Stimulated activated CD8-positive, alpha-beta memory T cell treated with anti-CD3 and anti-CD28 coated beads, Interleukin-15, amount 100 ng/mL, for 1 hour (primary cell): ENCODE data around the gene NHLH2.

Source experiments
- DNase-seq: peaks from one replicate; pipeline ENCODE4 v3.0.0-alpha.2; 2020; ENCODE audit warnings: low read depth

The NHLH2 gene

DNA sequence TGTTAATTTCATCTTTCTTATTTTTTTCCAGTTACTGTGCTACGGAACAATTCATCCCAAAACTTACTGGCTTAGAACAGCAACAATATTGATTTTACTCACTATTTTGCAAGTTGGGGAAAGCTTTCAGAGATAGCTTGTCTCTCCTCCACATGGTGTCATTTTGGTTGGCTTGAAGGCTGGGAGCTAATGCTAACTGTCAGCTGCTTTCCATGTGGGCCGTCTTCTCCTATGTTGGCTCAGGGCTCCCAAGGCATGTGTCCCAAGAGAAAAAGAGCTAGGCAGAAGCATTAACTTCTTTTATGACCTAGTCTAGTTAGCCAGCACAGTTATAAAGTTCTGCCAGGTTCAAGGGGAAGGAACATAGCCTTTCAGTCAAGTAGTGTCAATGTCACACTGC lies 38.5 kb downstream of the NHLH2 start:
- no peak for DNase-seq

DNA sequence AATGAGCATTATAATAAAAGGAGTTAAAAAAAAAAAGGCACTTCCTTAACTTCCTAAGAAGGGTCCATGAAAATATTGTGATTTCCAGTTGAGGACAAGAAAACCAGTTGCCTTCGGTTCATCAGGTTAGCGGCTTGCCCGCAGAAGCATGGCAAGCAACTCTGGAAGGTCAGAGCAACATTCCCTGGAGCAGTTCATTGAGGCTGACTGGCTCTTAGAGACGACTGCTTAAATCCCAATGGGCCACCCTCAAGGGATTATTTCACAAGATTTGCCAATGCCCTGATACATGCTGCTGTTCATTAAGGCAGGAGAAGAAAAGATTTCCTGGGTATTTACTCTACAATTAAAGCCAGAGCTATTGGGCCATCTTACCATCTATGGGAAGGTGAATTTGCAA lies 43.4 kb downstream of the NHLH2 start:
- DNase-seq, result no peak

DNA sequence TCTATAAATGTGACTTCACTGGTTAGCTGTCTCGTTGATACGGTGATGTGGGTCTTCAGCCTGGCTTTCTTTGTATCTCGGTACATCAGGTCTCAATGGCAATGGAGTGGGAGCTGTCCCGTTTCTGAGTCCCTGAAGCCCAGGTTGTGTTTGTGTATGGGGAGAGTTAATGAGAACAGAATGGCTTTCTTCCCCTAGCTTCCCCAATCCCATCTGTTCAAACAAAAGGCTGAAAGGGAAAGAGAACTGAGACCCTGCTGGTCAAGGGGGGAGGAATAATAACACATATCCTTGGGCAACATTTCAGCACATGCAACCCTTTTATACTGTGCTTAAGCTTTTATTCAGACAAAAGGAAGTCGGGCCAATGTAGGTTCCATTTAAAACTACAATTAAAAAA lies 44.0 kb downstream of the NHLH2 start:
- no peak for DNase-seq

DNA sequence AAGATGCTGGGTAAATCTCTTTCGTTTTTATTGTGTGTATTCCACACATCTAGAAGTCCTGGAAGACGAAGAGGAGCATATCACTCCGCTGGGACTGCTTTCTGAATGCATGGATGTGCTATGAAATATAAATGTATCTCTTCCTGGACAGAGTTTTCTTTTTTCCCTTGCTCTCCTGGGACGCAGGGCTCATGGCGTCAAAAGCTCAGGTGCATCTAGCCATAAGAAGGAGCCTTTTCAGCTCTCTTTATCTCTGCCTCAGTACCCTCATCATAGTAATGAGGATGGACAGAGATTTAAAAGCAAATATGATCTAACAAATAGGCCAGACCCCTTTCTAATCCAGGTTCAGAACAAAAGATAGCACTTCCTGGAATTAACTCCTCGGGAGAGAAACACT lies 44.9 kb downstream of the NHLH2 start:
- DNase-seq, result no peak

DNA sequence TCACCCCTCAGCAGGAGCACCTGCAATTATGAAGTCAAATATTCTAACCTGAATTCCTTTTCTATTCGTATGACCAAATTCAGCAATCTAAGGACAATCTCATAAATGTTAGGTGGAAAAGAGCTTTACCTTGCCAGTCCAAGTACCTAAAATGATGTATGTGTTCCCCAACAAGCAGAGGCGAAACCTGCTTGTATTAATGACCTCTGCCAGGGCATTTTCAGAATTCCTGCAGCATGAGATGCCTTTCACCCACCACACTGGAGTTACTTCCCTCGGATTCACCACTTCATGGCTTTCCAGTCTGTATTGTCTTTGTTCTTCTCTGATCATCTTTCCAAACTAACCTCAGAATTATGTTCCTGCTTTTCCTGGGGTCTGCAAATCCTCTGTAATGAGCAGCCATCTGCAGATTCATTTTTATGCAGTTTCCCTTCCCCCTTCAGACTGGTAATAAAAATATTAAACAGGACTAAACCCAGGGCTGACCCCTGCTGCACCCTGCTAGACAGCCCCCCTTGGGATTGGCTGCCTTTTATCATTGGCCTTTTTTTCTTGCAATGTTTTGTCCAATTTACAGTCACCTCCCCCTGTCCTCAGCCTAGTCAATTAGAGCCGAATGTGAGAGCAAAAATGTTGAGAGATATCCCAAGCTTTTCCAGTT lies 45.8 kb downstream of the NHLH2 start:
- no peak for DNase-seq

DNA sequence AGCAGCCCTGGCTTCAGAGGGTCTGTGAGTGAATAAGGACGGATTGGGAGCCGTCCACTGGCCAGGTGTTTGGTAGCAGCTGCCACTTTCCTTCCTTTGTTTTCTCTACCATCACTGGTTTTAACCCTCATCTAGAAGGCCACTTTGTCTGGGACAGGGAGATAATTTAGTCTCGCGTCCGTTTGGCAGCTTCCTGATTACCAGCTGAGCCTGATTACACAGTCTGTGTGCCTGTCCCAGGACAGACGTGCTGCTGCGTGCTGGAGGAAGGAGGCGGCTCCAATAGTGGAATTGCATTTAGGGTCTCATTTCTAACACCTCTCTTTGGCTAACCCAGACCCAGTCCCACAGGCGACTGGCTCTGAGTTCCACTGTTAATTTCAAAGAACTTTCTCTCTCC lies 47.8 kb downstream of the NHLH2 start:
- DNase-seq, result no peak

DNA sequence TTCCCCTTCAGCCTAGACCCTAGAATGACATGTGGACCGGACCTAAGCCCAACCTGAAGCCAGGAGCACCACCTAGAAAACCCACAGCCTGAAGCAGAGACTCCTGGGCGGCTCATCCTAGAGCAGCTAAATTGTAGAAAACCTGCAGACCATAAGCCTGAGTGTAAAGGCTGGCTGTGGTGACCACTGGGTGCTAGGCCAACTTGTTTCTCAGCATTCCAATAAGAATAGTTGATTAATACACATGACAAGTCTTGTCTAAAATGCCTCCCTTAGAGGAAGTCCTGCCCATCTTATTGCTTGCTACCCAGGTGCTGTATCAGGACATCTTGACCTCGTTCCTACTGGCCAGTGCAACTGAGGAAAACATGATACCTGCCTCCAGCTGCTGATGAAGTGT lies 49.1 kb downstream of the NHLH2 start:
- DNase-seq, result no peak

DNA sequence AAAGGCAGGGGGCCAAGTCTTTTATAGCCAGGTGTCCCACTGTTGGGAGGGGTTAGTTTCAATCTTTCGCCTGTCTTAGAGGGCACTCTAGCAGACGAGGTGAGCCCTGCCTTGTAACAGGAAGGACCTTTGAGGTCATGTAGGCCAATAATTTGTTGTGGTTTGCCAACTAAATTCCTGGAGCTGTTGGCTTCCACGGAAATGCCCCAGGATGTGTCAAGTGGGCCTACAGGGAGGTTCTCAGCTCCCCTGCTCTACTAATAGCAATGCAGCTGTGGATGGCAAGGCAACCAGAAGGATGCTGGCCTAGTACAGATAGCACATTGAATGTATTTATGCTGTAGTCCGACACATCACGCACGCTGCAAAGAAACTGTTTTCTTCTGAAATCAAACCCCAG lies 50.1 kb downstream of the NHLH2 start:
- DNase-seq, result no peak

DNA sequence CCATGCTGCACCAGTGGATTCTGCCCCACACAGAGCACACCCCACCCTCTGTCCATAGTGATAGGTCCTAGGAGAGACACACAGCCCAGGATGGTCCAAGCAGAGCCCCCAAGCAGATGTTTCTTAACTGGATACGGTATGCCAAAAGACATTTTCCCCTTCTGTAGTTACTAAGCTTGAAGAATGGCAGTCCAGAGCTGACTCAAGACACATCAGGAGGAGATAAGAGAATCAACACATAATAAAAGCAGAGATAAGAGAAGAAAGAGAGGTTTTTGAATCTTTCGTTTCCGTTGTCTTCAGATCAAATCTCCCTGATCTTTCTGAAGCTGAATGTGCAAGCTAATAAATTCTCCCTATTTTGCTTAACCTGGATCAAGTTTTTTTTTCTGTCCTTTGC lies 50.6 kb downstream of the NHLH2 start:
- no peak for DNase-seq
